ENCODE measurements around the gene PIWIL1.

Gene PIWIL1

GRCh38 chr12:130335517-130336392 is 1.9 kb upstream of the PIWIL1 start:
- DNase-seq = peak in 25 of 42 donors; percentile 25 to 86 (median 66)
- intact Hi-C loops (cut with DNase I) = loop anchor here (2.0 kb wide), 1 partner anchor 289 kb away; no protein-coding TSS in a partner anchor

- DNase-seq = no peak
- intact Hi-C loops (cut with DNase I) = no loop called here
Measured at GRCh38 chr12:130336723-130337487, 782 bp upstream of the PIWIL1 start.

- intact Hi-C loops (cut with DNase I) = no loop called here
- DNase-seq = no peak
Measured at GRCh38 chr12:130338794-130339601, 1.3 kb downstream of the PIWIL1 start.

- intact Hi-C loops (cut with DNase I) = no loop called here
- no peak for DNase-seq
Measured at GRCh38 chr12:130339951-130340350, 2.3 kb downstream of the PIWIL1 start.

GRCh38 chr12:130342442-130342841 is 4.8 kb downstream of the PIWIL1 start:
- DNase-seq = no peak
- intact Hi-C loops (cut with DNase I) = no loop called here

GRCh38 chr12:130342842-130343241 is 5.2 kb downstream of the PIWIL1 start:
- intact Hi-C loops (cut with DNase I) = no loop called here
- DNase-seq = no peak

- no peak for DNase-seq
- intact Hi-C loops (cut with DNase I) = no loop called here
Measured at GRCh38 chr12:130344529-130344928, 6.8 kb downstream of the PIWIL1 start.

- intact Hi-C loops (cut with DNase I) = no loop called here
- no peak for DNase-seq
Measured at GRCh38 chr12:130345292-130345691, 7.6 kb downstream of the PIWIL1 start.

- DNase-seq = no peak
- intact Hi-C loops (cut with DNase I) = no loop called here
Measured at GRCh38 chr12:130347588-130347987, 9.9 kb downstream of the PIWIL1 start.

GRCh38 chr12:130350715-130351114 is 13.0 kb downstream of the PIWIL1 start:
- intact Hi-C loops (cut with DNase I) = no loop called here
- no peak for DNase-seq

GRCh38 chr12:130351326-130351725 is 13.6 kb downstream of the PIWIL1 start:
- DNase-seq = no peak
- intact Hi-C loops (cut with DNase I) = no loop called here

GRCh38 chr12:130353081-130353480 is 15.4 kb downstream of the PIWIL1 start:
- no peak for DNase-seq
- intact Hi-C loops (cut with DNase I) = no loop called here

- no peak for DNase-seq
- intact Hi-C loops (cut with DNase I) = no loop called here
Measured at GRCh38 chr12:130354407-130354806, 16.7 kb downstream of the PIWIL1 start.

GRCh38 chr12:130356222-130356621 is 18.5 kb downstream of the PIWIL1 start:
- no peak for DNase-seq
- intact Hi-C loops (cut with DNase I) = no loop called here

- intact Hi-C loops (cut with DNase I) = no loop called here
- DNase-seq = no peak
Measured at GRCh38 chr12:130357241-130357640, 19.6 kb downstream of the PIWIL1 start.

GRCh38 chr12:130357729-130358330 is 20.1 kb downstream of the PIWIL1 start:
- DNase-seq = no peak
- intact Hi-C loops (cut with DNase I) = no loop called here

GRCh38 chr12:130362060-130362459 is 24.4 kb downstream of the PIWIL1 start:
- intact Hi-C loops (cut with DNase I) = no loop called here
- no peak for DNase-seq

- intact Hi-C loops (cut with DNase I) = no loop called here
- DNase-seq = no peak
Measured at GRCh38 chr12:130364578-130364977, 26.9 kb downstream of the PIWIL1 start.

- intact Hi-C loops (cut with DNase I) = no loop called here
- DNase-seq = no peak
Measured at GRCh38 chr12:130366159-130366558, 28.5 kb downstream of the PIWIL1 start.

Measured in head of caudate nucleus (tissue), 42 donors.